Vagina (tissue), 2 donors: ENCODE measurements around the gene STAB1. TPM values are rescaled to one million over a fixed set of nuclear protein-coding genes. Genes with fewer than 3 reads are reported as not detected.

Experiments
- DNase-seq, 2 donors: peaks; one replicate each; pipeline ENCODE4 v3.0.0-alpha.2; 2017; ENCODE audit errors: extremely low spot score in 2 of 2
- H3K27ac ChIP-seq: fragments of 200-600 bp; sonication (generic); one replicate; pipeline ENCODE4 v1.5.1; 2019
- H3K27me3 ChIP-seq: fragments of 200-600 bp; sonication (generic); one replicate; pipeline ENCODE4 v1.5.1; 2019
- H3K36me3 ChIP-seq, 2 donors: fragments of 200-600 bp; sonication (generic); one replicate each; pipeline ENCODE4 v1.5.1; 2017 to 2019
- H3K4me1 ChIP-seq: fragments of 200-600 bp; sonication (generic); one replicate; pipeline ENCODE4 v1.5.1; 2019
- H3K4me3 ChIP-seq, 2 donors: fragments of 200-600 bp; sonication (generic); 1 replicate in 1 of 2; 2 replicates in 1 of 2; pipeline ENCODE4 v1.5.1; 2016 to 2019
- H3K9me3 ChIP-seq: fragments of 200-600 bp; sonication (generic); one replicate; pipeline ENCODE4 v1.5.1; 2019
- CTCF ChIP-seq, 3 experiments: fragments of 450-650 bp in 2 of 3; fragments of 200-600 bp in 1 of 3; sonication (generic) in 1 of 3; IDR thresholded peaks; one replicate each; pipeline ENCODE4 v1.5.1; 2017 to 2019; ENCODE audit warnings: antibody characterized with exemption in 3 of 3, mild to moderate bottlenecking in 2 of 3, moderate library complexity in 2 of 3
- POLR2A ChIP-seq, 2 donors: fragments of 450-650 bp; IDR thresholded peaks; one replicate each; pipeline ENCODE4 v1.6.1; 2017; ENCODE audit warnings: antibody characterized with exemption in 2 of 2, mild to moderate bottlenecking in 2 of 2, moderate library complexity in 2 of 2
- POLR2AphosphoS5 ChIP-seq, 2 donors: sonication (generic); formaldehyde crosslinking; IDR thresholded peaks; one replicate each; pipeline ENCODE4 v1.9.0; 2017; ENCODE audit warnings: antibody characterized with exemption in 2 of 2, mild to moderate bottlenecking in 2 of 2, low read depth in 1 of 2; ENCODE audit not compliant: insufficient read depth in 1 of 2
- intact Hi-C: fragments of 100-400 bp; cut with DNase I; formaldehyde crosslinking; loops from one replicate; pipeline ENCODE4 v1.15.1; 2023
- total RNA-seq: library from RNA; depleted of rRNA; stranded (reverse); fragments of >200 nt; gene quantifications from one replicate; pipeline ENCODE4 v1.2.3, GENCODE V29; 2016

STAB1 gene
- total RNA-seq, 1 donor from 2014 or later = 124 TPM

DNA sequence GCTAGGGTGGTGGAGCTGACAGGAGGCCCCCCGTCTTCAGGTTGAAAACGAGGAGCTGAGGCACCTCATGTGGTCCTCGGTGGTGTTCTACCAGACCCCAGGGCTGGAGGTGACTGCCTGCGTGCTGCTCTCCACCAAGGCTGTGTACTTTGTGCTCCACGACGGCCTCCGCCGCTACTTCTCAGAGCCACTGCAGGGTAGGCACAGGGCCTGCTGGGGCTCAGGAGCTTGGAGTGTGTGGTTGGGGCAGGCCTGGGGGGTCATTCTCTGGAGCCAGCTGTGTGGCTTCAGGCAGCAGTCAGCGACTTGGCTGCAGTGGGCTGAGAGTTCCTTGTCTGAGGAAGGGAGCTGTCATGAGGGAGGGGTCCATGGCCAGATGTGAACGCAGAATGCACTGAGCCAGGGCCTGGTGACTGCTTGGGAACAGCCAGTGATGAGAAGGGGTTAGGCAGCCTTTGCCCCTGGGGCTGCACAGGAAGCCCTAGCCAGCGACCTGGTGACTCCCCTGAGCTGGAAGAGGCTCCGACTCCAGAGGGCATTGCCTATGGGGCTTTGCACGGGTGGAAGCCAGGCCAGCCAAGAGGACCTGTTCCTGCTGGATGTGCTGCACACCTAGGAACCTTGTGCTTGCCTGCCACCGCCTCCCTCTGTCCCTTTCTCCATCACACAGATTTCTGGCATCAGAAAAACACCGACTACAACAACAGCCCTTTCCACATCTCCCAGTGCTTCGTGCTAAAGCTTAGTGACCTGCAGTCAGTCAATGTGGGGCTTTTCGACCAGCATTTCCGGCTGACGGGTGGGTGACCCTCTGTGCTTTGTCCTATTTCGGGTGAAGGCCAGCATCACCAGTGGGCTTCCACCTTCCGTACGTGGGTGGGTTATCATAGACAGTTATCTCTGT, 4.9 kb upstream of the STAB1 start:
- peaks cover 0 to 81% of the 10 kb centered on the region in 2 donors for H3K36me3 ChIP-seq
- peak overlapping the region; percentile 12 for H3K27ac ChIP-seq
- no peaks in the 10 kb centered on the region for H3K27me3 ChIP-seq
- no peak for TF ChIP-seq POLR2A (IDR thresholded peaks at IDR 0.05)
- TF ChIP-seq CTCF (IDR thresholded peaks at IDR 0.05) = no peak
- TF ChIP-seq POLR2AphosphoS5 (IDR thresholded peaks at IDR 0.05; ENCODE audit: insufficient read depth in 1 of 2, low read depth in 1 of 2) = no peak
- no peak overlapping the region for H3K4me3 ChIP-seq
- intact Hi-C loops = no loop called here
- peaks cover 30% of the 10 kb centered on the region for H3K4me1 ChIP-seq
- H3K9me3 ChIP-seq = no peaks in the 10 kb centered on the region
- no peak for DNase-seq

GRCh38 chr3:52490939-52491526, 4.1 kb upstream of the STAB1 start:
- peak in 1 of 2 donors; percentile 35 for TF ChIP-seq POLR2AphosphoS5 (IDR thresholded peaks at IDR 0.05; ENCODE audit: insufficient read depth in 1 of 2, low read depth in 1 of 2)
- TF ChIP-seq POLR2A (IDR thresholded peaks at IDR 0.05) = no peak
- Histone ChIP-seq H3K36me3 (peaks cover 0 to 73% of the 10 kb centered on the region in 2 donors), H3K9me3 (no peaks in the 10 kb centered on the region), H3K27me3 (no peaks in the 10 kb centered on the region), H3K4me3 (no peak overlapping the region), H3K27ac (no peak overlapping the region), H3K4me1 (peaks cover 30% of the 10 kb centered on the region)
- no peak for DNase-seq
- intact Hi-C loops = no loop called here

GRCh38 chr3:52492059-52492458, 3.1 kb upstream of the STAB1 start:
- no peaks in the 10 kb centered on the region for H3K27me3 ChIP-seq
- no peaks in the 10 kb centered on the region for H3K9me3 ChIP-seq
- intact Hi-C loops = no loop called here
- no peak overlapping the region for H3K27ac ChIP-seq
- TF ChIP-seq POLR2A (IDR thresholded peaks at IDR 0.05) = no peak
- no peak for TF ChIP-seq CTCF (IDR thresholded peaks at IDR 0.05)
- TF ChIP-seq POLR2AphosphoS5 (IDR thresholded peaks at IDR 0.05; ENCODE audit: insufficient read depth in 1 of 2, low read depth in 1 of 2) = no peak
- H3K4me3 ChIP-seq = no peak overlapping the region
- peaks cover 0 to 63% of the 10 kb centered on the region in 2 donors for H3K36me3 ChIP-seq
- no peak for DNase-seq
- H3K4me1 ChIP-seq = peaks cover 34% of the 10 kb centered on the region

DNA sequence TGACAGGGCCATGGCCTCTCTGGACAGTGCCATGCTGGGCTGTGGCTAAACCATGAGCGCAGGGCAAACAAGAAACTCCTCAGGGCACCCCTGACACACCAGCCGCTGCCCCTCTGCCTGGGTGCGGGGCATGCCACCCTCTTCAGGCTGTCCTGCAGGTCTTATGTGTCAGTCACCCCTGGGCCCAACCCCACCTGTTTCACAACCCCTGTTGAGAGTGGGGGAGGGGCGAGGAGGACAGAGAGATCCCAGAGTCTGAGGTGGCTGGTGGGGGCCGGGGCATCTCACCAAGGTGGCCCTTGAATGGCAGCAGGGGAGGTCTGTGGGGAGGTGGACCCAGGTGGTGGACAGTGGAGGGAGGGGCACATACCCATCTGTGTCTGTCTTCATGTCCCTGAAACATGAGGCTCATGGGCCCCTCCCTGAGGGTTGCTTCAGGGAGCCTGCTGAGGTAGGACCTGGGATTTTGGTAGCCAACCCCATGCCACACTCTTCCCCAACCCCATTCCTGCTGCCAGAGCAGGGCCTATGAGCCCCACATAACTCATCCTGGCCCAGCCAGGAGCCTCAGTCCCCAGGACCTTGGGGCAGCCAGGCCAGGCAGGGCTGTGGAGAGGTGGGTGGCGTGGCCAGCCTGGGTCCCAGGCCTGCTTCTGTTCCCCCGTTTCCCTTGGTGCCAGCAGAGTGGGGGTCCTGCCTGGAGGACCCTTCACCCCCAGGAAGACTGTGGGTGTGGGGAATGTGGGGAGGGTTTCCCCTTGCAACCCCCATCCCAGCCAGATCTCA, 1.7 kb upstream of the STAB1 start:
- H3K9me3 ChIP-seq = no peaks in the 10 kb centered on the region
- TF ChIP-seq CTCF (IDR thresholded peaks at IDR 0.05) (no peak), POLR2A (IDR thresholded peaks at IDR 0.05) (no peak), POLR2AphosphoS5 (IDR thresholded peaks at IDR 0.05; ENCODE audit: insufficient read depth in 1 of 2, low read depth in 1 of 2) (no peak)
- peaks cover 45% of the 10 kb centered on the region for H3K4me1 ChIP-seq
- no peaks in the 10 kb centered on the region for H3K27me3 ChIP-seq
- no peak overlapping the region for H3K27ac ChIP-seq
- no peak overlapping the region for H3K4me3 ChIP-seq
- no peak for DNase-seq
- intact Hi-C loops = no loop called here
- peaks cover 0 to 50% of the 10 kb centered on the region in 2 donors for H3K36me3 ChIP-seq

DNA sequence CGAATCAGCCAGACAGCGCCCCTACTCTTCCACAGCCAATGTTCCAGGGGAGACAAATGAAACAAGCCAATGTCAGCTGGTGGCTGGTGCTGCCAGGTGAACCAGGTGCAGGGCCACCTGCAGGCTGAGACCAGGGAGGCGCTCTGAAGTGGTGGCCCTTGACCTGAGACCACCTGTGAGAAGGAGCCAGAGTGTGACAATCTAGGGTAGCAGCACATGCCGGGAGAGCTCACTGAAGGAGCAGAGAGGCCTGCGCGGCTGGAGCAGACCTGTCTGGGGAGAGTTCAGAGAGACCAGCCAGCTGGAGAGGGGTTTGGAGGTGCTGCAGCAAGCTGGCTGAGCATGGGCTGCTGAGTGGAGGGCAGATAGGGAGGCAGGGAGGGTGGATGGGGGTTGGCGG, 693 bp upstream of the STAB1 start:
- Histone ChIP-seq H3K36me3 (peaks cover 0 to 39% of the 10 kb centered on the region in 2 donors), H3K4me1 (peaks cover 48% of the 10 kb centered on the region), H3K27ac (no peak overlapping the region), H3K4me3 (no peak overlapping the region), H3K9me3 (no peaks in the 10 kb centered on the region), H3K27me3 (no peaks in the 10 kb centered on the region)
- no peak for TF ChIP-seq POLR2AphosphoS5 (IDR thresholded peaks at IDR 0.05; ENCODE audit: insufficient read depth in 1 of 2, low read depth in 1 of 2)
- intact Hi-C loops = no loop called here
- no peak for DNase-seq
